HepG2 (cell line): ENCODE results near the gene COL27A1. TPM values are rescaled to one million over a fixed set of nuclear protein-coding genes. Genes with fewer than 3 reads are reported as not detected.

Experiments
- CERS6 ChIP-seq: sonication (generic); formaldehyde crosslinking; IDR thresholded peaks from 2 replicates; pipeline ENCODE4 v1.5.0; 2020; ENCODE audit warnings: missing genetic modification reagents
- HMGXB3 ChIP-seq: sonication (generic); formaldehyde crosslinking; IDR thresholded peaks from 2 replicates; pipeline ENCODE4 v1.4.0; 2020; ENCODE audit warnings: missing genetic modification reagents, borderline replicate concordance
- RERE ChIP-seq: IDR thresholded peaks from 2 replicates; pipeline ENCODE4 v1.6.1; 2016; ENCODE audit warnings: low read depth, missing genetic modification reagents, missing compliant biosample characterization
- ZNF281 ChIP-seq: sonication (generic); formaldehyde crosslinking; IDR thresholded peaks from 2 replicates; pipeline ENCODE4 v1.4.0; 2020; ENCODE audit warnings: missing genetic modification reagents, borderline replicate concordance
- ZNF552 ChIP-seq: sonication (generic); formaldehyde crosslinking; IDR thresholded peaks from 2 replicates; pipeline ENCODE4 v1.9.0; 2022; ENCODE audit warnings: missing genetic modification reagents, mild to moderate bottlenecking, borderline replicate concordance
- polyA plus RNA-seq, 8 experiments: library from polyadenylated mRNA; depleted of rRNA in 3 of 8; stranded (reverse) in 7 of 8; unstranded in 1 of 8; fragments of >200 nt; fragmentation: Illumina TruSeq in 4 of 8; extraction: Trizol in 4 of 8; gene quantifications; 2 replicates each; pipeline versions ENCODE4 v1.2.1 to v1.2.3, GENCODE V29; 2011 to 2016; ENCODE audit warnings: low read depth in 4 of 8, missing spikeins in 1 of 8, mixed read lengths in 1 of 8; ENCODE audit not compliant: insufficient read depth in 1 of 8
- total RNA-seq, 5 experiments: library from RNA; depleted of rRNA; stranded (reverse); fragments of >200 nt; fragmentation: Illumina TruSeq; extraction: Trizol; gene quantifications; 2 replicates each; pipeline ENCODE4 v1.2.3, GENCODE V29; 2016; ENCODE audit warnings: low read depth in 1 of 5
- TF ChIP-seq, protein P1 (sequence below): sonication (generic); formaldehyde crosslinking; IDR thresholded peaks from 2 replicates; pipeline ENCODE4 v1.4.0; 2020; ENCODE audit warnings: missing genetic modification reagents

The COL27A1 gene
- total and polyA plus RNA-seq, 2 of the 13 experiments (the other 11 are each of a cell fraction or from before 2014, with no cell fraction given) = 71.3 to 89.1 TPM

- TF ChIP-seq, protein P1, sequence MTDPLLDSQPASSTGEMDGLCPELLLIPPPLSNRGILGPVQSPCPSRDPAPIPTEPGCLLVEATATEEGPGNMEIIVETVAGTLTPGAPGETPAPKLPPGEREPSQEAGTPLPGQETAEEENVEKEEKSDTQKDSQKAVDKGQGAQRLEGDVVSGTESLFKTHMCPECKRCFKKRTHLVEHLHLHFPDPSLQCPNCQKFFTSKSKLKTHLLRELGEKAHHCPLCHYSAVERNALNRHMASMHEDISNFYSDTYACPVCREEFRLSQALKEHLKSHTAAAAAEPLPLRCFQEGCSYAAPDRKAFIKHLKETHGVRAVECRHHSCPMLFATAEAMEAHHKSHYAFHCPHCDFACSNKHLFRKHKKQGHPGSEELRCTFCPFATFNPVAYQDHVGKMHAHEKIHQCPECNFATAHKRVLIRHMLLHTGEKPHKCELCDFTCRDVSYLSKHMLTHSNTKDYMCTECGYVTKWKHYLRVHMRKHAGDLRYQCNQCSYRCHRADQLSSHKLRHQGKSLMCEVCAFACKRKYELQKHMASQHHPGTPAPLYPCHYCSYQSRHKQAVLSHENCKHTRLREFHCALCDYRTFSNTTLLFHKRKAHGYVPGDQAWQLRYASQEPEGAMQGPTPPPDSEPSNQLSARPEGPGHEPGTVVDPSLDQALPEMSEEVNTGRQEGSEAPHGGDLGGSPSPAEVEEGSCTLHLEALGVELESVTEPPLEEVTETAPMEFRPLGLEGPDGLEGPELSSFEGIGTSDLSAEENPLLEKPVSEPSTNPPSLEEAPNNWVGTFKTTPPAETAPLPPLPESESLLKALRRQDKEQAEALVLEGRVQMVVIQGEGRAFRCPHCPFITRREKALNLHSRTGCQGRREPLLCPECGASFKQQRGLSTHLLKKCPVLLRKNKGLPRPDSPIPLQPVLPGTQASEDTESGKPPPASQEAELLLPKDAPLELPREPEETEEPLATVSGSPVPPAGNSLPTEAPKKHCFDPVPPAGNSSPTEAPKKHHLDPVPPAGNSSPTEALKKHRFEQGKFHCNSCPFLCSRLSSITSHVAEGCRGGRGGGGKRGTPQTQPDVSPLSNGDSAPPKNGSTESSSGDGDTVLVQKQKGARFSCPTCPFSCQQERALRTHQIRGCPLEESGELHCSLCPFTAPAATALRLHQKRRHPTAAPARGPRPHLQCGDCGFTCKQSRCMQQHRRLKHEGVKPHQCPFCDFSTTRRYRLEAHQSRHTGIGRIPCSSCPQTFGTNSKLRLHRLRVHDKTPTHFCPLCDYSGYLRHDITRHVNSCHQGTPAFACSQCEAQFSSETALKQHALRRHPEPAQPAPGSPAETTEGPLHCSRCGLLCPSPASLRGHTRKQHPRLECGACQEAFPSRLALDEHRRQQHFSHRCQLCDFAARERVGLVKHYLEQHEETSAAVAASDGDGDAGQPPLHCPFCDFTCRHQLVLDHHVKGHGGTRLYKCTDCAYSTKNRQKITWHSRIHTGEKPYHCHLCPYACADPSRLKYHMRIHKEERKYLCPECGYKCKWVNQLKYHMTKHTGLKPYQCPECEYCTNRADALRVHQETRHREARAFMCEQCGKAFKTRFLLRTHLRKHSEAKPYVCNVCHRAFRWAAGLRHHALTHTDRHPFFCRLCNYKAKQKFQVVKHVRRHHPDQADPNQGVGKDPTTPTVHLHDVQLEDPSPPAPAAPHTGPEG (CRISPR knock-in tag) = no peak; the same call in 1 of the 2 replicates
- TF ChIP-seq RERE (peak; percentile 89), CERS6 (no peak), HMGXB3 (CRISPR knock-in tag) (peak; percentile 91), ZNF552 (CRISPR knock-in tag) (no peak), ZNF281 (peak; percentile 98)
Measured at GRCh38 chr9:114117996-114118830, 37.1 kb upstream of the COL27A1 start (continued).
